SU-DHL-6 (cell line): ENCODE measurements around the gene SFI1.

Experiments
- H2AFZ ChIP-seq: fragments of 200-600 bp; sonication (generic); 2 replicates; pipeline ENCODE4 v1.6.1; 2014; ENCODE audit warnings: low read depth, mild to moderate bottlenecking, moderate library complexity, mixed read lengths, antibody characterized with exemption, low read length; ENCODE audit not compliant: severe bottlenecking
- H3F3A ChIP-seq: fragments of 200-600 bp; shearing (Covaris generic); 2 replicates; pipeline ENCODE4 v1.6.0; 2016; ENCODE audit warnings: antibody characterized with exemption, mild to moderate bottlenecking; ENCODE audit not compliant: insufficient read depth
- H3K27ac ChIP-seq: fragments of 200-600 bp; sonication (generic); 2 replicates; pipeline ENCODE4 v1.5.1; 2016; ENCODE audit warnings: low read depth, mild to moderate bottlenecking, low read length, moderate library complexity, mixed read lengths
- H3K27me3 ChIP-seq: fragments of 200-600 bp; sonication (generic), shearing (Covaris generic); 2 replicates; pipeline ENCODE4 v1.6.0; 2014; ENCODE audit warnings: mild to moderate bottlenecking, low read length
- H3K36me3 ChIP-seq: fragments of 200-600 bp; sonication (generic); 2 replicates; pipeline ENCODE4 v1.6.1; 2014; ENCODE audit warnings: mild to moderate bottlenecking, low read length, mixed read lengths
- H3K4me2 ChIP-seq: fragments of 300-600, 200-600 bp; shearing (Covaris generic), sonication (generic); 2 replicates; pipeline ENCODE4 v1.6.0; 2014; ENCODE audit warnings: low read length, low read depth, mild to moderate bottlenecking; ENCODE audit not compliant: poor library complexity, severe bottlenecking
- H3K4me3 ChIP-seq: fragments of 200-600 bp; sonication (generic); 2 replicates; pipeline ENCODE4 v1.5.1; 2014; ENCODE audit warnings: antibody characterized with exemption, low read length, mild to moderate bottlenecking, mixed read lengths; ENCODE audit not compliant: insufficient read depth, poor library complexity, severe bottlenecking
- H3K79me2 ChIP-seq: fragments of 200-600 bp; sonication (generic); 2 replicates; pipeline ENCODE4 v1.6.1; 2014; ENCODE audit warnings: mild to moderate bottlenecking, low read length, moderate library complexity; ENCODE audit not compliant: insufficient read depth
- H3K9ac ChIP-seq: fragments of 200-600 bp; sonication (generic); 2 replicates; pipeline ENCODE4 v1.7.0; 2014; ENCODE audit warnings: mild to moderate bottlenecking, low read length
- H3K9me2 ChIP-seq: fragments of 200-600 bp; sonication (generic); replicated peaks from 2 replicates; pipeline ENCODE4 v1.6.1; 2014; ENCODE audit warnings: low read length; ENCODE audit not compliant: insufficient read depth
- H3K9me3 ChIP-seq: fragments of 200-600 bp; sonication (generic); 2 replicates; pipeline ENCODE4 v1.6.1; 2014; ENCODE audit warnings: low read length, mixed read lengths; ENCODE audit not compliant: insufficient read depth
- H4K20me1 ChIP-seq: fragments of 200-600 bp; sonication (generic); 2 replicates; pipeline ENCODE4 v1.6.1; 2014; ENCODE audit warnings: low read depth, mild to moderate bottlenecking, antibody characterized with exemption, low read length, moderate library complexity, mixed read lengths
- CTCF ChIP-seq: fragments of 200-600 bp; sonication (generic); IDR thresholded peaks from one replicate; pipeline ENCODE4 v1.5.1; 2017; ENCODE audit warnings: antibody characterized with exemption, mild to moderate bottlenecking, low read length, moderate library complexity; ENCODE audit not compliant: insufficient read depth, poor library complexity, severe bottlenecking
- EZH2phosphoT487 ChIP-seq: fragments of 200-600 bp; sonication (generic), shearing (Covaris generic); conservative IDR thresholded peaks from 2 replicates; pipeline ENCODE4 v1.6.1; 2018; ENCODE audit warnings: mild to moderate bottlenecking, antibody characterized with exemption, low read length, moderate library complexity, mixed read lengths

Gene SFI1

DNA sequence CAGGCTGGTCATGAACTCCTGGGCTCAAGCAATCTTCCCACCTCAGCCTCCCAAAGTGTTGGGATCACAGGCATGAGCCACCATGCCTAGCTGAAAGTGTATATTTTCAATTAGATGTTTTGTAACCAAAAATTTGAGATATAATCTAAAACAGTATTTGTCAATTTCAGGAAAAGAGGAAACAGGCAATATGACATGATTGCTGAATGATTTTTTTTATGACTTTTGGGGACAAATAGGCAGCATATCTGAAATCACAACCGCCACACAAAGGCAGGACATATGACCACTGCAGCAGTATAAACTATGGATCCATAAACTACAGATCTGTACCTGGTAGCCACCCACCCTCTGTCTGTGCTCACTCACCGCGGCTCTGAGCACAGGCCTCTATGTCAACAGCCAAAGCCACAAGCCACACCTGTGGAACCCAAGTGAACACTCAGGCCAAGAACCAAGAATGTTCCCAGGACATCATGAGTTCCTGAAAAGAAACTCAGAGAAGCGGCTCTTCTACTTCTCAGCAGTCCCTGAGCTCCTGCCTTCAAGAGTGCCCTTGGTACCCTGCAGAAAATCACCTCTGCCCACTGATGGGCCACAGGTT is 143.2 kb downstream of the SFI1 start:
- H3K79me2 ChIP-seq: peaks cover 44% of the 10 kb centered on the region
- H3K9me3 ChIP-seq: no peaks in the 10 kb centered on the region
- H4K20me1 ChIP-seq: no peaks in the 10 kb centered on the region
- H3K36me3 ChIP-seq: no peaks in the 10 kb centered on the region
- H2AFZ ChIP-seq: no peak overlapping the region
- no peaks in the 10 kb centered on the region for H3K9me2 ChIP-seq
- no peak overlapping the region for H3K4me3 ChIP-seq
- no peaks in the 10 kb centered on the region for H3K27me3 ChIP-seq
- peak overlapping the region; percentile 74 for H3K9ac ChIP-seq
- H3K4me2 ChIP-seq: peak overlapping the region; percentile 74
- TF ChIP-seq EZH2phosphoT487: no peak
- TF ChIP-seq CTCF: no peak
- peaks cover 37% of the 10 kb centered on the region for H3F3A ChIP-seq
- H3K27ac ChIP-seq: peak overlapping the region; percentile 89

DNA sequence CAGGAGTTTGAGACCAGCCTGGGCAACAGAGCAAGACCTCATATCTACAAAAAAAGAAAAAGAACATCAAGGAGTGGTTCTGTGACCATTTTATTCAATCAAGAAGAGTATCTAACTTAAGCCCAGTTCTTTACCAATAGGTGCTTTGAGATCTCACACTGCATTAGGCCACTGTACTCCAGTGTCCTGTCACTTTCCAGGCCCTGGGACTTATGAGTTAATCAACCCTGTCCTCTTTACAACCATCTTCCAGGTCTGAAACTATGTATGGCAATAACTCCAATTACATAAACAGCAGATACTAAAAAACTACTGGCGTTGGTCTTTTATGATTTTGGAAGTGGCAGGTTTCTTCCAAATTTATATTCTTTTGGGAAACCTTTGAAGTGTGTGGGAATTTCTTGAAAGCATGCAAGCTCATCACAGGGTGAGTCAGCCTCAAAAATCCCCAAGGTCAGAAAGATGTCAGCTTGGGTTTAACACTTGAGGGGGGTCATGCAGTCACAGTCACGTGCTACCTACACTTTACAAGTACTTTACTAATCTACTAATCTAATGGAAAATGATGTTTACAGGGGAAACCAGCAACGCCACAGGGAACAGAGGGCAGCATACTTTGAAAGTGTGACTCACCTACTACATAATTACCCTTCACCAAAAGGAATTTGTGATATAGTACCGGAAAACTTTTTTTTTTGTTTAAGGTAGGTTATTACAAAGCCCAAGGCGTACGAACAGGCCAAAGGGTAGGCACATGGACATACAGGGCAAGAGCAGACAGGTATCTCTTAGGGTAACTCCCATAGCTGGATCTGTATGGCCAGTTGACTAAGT is 150.1 kb downstream of the SFI1 start:
- Histone ChIP-seq H2AFZ (no peak overlapping the region), H3K79me2 (peaks cover 15% of the 10 kb centered on the region), H3K27ac (no peak overlapping the region), H3K36me3 (no peaks in the 10 kb centered on the region), H3K9me2 (no peaks in the 10 kb centered on the region), H3K4me3 (no peak overlapping the region), H3K9me3 (no peaks in the 10 kb centered on the region), H3F3A (no peaks in the 10 kb centered on the region), H3K27me3 (no peaks in the 10 kb centered on the region), H3K9ac (no peak overlapping the region), H3K4me2 (no peak overlapping the region), H4K20me1 (no peaks in the 10 kb centered on the region)
- no peak for TF ChIP-seq EZH2phosphoT487
- no peak for TF ChIP-seq CTCF

DNA sequence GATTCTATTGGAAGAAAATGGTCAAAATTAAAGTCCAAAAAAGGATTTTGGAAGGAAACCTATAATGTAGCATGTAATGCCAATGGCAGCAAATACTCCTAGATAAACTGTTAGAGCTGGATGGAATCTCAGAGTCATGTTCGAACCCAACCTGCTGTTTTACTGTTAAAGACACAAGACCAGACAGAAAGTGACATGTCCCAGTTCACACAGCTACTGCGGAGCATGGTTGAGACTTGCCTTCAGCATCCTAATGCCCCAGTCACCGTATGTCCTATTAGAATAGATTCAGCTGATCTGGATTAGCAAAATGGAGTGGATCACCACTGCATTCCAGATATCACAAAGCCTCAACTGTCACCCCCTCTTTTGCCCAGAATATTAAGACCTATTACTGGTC is 150.7 kb downstream of the SFI1 start:
- H3K36me3 ChIP-seq: no peaks in the 10 kb centered on the region
- no peak overlapping the region for H3K27ac ChIP-seq
- no peak overlapping the region for H3K9ac ChIP-seq
- no peaks in the 10 kb centered on the region for H3K9me2 ChIP-seq
- no peaks in the 10 kb centered on the region for H3F3A ChIP-seq
- H3K4me3 ChIP-seq: no peak overlapping the region
- no peaks in the 10 kb centered on the region for H3K27me3 ChIP-seq
- H4K20me1 ChIP-seq: no peaks in the 10 kb centered on the region
- no peak overlapping the region for H3K4me2 ChIP-seq
- no peak overlapping the region for H2AFZ ChIP-seq
- TF ChIP-seq EZH2phosphoT487 (no peak), CTCF (no peak)
- peaks cover 20% of the 10 kb centered on the region for H3K79me2 ChIP-seq
- no peaks in the 10 kb centered on the region for H3K9me3 ChIP-seq
